HG02610 (cell line): Measurements from ENCODE around the gene KRT80.

Experiments used
- ATAC-seq: cut with Tn5 transposase; IDR thresholded peaks from one replicate; pipeline ENCODE4 v1.9.1; 2021; ENCODE audit warnings: mild to moderate bottlenecking, moderate library complexity; ENCODE audit not compliant: unreplicated experiment

KRT80 gene

GRCh38 chr12:52199294-52199919, 7.6 kb upstream of the KRT80 start:
- no peak for ATAC-seq

- ATAC-seq: no peak
Observed at GRCh38 chr12:52198454-52199215, 6.8 kb upstream of the KRT80 start.

DNA sequence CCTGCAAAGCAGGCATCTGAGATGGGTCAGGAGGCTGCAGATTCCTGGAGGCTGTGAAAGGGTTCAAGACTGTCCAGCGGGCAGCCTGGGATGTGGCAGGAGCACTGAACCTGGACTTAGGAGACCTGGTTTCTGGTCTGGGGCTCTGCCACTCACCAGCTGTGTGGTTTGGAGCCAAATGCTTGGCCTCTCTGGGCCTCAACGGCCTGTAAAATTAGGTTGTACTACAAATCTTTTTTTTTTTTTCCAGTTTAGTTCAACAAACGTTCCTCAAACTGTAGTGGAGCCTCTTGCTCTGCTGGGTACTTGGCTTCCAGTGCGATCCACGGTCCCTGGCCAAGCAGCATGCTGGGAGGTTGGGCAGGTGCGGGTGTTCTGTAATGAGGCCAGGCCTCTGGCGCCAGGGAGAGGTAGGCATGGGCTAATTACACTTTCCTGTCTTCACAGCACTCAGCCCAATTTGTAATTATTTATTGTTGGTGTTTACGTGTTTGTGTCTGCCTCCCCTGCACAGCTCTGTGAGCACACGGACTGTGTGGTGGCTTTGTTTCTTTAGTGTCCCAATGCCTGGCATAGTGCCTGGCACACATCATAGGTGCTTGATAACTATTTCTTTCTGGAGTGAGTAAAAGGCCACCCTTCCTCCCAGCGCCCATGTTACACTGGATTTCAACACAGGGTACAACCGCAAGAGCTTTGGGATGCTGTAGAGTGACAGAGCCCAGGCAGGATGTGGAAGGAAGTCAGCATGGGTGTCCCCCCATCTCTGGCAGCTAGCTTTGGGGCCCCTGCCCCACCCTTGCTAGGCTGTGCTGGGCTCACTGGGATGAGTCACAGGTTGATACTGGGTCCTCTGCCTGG, 5.8 kb upstream of the KRT80 start:
- ATAC-seq: no peak

DNA sequence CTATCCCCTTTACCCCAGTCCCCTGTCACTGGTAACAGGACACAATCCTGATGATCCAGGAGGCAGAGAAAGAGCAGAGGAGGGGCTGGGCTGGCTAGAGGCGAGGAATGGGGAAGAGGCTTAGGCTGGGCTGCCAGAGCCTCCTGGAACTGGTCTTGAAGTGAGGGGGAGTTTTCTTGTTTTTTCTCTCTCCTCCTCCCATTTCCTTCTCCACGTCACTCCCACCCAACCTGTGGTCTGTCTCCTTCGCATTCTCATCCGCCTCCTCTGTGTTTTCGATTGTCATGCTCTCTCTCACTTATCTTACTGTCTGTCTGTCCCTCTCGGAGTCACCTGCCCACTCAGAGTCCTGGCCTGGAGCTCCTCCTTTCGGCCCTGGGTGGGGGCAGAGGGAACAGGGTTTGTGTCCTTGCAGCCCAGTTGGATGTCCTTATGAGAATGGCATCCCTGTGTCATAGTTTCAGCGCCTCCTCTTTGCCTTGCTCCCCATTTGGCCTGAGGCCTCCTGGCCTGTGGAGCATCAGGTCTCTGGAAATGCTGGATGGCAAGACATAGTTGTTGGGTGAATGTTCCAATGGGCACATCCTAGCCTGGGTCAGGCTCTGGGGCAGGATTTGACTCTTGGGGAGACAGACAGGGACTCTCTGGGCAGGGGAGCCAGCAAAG, 3.4 kb upstream of the KRT80 start:
- ATAC-seq: no peak

DNA sequence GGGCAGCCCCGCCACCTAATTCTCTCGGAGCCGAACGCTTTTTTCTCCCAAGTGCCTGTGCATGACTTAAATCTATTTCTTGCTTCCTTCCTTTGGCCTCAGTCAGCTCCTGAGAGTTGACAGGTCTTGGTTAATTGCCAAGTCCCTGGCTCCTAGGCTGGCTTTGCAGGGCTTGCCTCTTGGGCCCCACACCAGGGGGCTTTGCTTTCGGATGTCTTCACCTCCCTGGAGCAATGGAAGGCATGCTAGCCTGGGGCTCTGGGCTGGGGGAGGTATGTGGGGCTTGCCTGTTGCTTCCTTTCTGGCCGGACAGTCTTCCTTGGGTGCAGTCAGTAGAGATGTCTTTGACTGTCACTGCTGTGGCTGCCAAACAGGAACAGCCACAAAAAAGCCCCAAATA, 2.2 kb upstream of the KRT80 start:
- no peak for ATAC-seq

- ATAC-seq: no peak
Observed at GRCh38 chr12:52193532-52193931, 1.7 kb upstream of the KRT80 start.

DNA sequence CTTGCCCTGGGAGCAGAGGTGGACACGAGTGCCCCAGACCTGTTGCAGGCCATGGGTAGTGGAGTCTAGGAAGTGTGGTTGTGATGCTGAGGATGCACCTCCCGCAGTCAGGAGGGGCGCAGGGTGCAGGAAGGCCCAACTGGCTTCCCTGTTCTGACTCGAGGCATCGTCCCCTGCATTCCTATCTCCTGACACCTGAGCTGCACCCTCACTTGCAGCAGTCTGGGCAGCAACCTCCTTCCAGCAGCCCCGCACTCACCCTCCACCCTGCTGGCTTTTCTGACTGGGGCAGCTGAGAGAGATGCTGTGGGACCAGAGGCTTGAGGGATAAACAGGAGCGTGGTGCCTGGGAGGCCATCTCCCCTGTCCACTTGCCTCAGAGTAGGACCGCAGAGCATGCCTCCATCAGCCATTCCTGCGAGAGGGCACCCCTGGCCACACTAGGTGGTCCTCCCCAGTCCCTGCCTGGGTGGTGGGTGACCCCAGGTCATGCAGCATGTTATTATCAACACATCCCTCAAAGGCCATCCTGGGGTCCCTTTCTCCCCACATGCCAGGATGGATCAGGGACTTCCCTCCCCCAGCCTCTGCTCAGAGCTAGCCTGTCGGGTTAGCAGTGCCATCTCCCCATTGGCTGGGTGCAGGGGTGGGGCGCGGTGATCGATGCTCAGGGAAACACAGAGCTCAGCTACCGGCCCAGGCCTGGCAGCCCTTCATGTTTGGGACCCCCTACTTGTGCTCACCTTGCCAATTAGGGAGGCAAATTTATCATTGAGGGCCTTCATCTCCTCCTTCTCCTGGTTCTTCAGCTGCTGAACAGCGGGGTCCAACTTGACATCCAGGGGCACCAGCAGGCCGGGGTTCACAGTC, 719 bp downstream of the KRT80 start:
- no peak for ATAC-seq

GRCh38 chr12:52189376-52190174, 2.2 kb downstream of the KRT80 start:
- ATAC-seq: no peak

- ATAC-seq: no peak
Observed at GRCh38 chr12:52188658-52189057, 3.2 kb downstream of the KRT80 start.

GRCh38 chr12:52187640-52188039, 4.2 kb downstream of the KRT80 start:
- ATAC-seq: no peak

- ATAC-seq: no peak
Observed at GRCh38 chr12:52187206-52187605, 4.6 kb downstream of the KRT80 start.

- ATAC-seq: no peak
Observed at GRCh38 chr12:52186118-52186840, 5.5 kb downstream of the KRT80 start.

GRCh38 chr12:52185400-52185967, 6.3 kb downstream of the KRT80 start:
- ATAC-seq: no peak

- no peak for ATAC-seq
Observed at GRCh38 chr12:52184813-52185212, 7.0 kb downstream of the KRT80 start.

- ATAC-seq: no peak
Observed at GRCh38 chr12:52183971-52184370, 7.8 kb downstream of the KRT80 start.

- ATAC-seq: no peak
Observed at GRCh38 chr12:52183544-52183910, 8.3 kb downstream of the KRT80 start.

GRCh38 chr12:52182898-52183543, 8.8 kb downstream of the KRT80 start:
- ATAC-seq: no peak

DNA sequence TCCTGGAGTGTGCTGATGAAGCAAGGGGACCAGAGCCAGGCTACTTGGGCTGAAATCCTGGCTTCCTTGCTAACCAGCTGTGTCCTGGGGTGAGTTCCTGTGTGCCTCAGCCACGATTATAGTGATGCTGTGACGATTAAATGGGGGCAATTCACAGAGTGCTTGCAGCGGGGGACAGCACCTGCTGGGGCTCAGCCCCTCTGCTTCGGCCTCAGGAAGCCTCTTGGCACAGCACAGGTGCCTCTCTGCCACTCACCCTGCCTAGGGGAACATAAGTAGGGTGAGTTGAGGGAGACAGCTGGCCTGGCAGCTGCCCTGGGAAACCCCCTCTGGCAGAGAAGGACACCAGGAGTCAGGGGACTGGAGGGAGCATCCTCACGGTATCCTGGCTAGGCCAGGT, 9.4 kb downstream of the KRT80 start:
- ATAC-seq: no peak
